ENCODE results near the gene BTRC.
"Not testable (repeated sequence)": the region's sequence is repeated elsewhere in the genome, so short reads cannot be mapped to it uniquely, and the experiment has no call there.

Gene BTRC

GRCh38 chr10:101388676-101389276 lies 34.8 kb downstream of the BTRC start:
- DNase-seq, result no peak

GRCh38 chr10:101389532-101389931 lies 35.6 kb downstream of the BTRC start:
- not testable (repeated sequence) for DNase-seq

GRCh38 chr10:101389986-101390531 lies 36.1 kb downstream of the BTRC start:
- DNase-seq, result no peak

GRCh38 chr10:101393378-101393777 lies 39.4 kb downstream of the BTRC start:
- DNase-seq, result no peak

GRCh38 chr10:101394524-101395133 lies 40.7 kb downstream of the BTRC start:
- no peak for DNase-seq

GRCh38 chr10:101397140-101397539 lies 43.2 kb downstream of the BTRC start:
- DNase-seq, result peak; percentile 26

- no peak for DNase-seq
Observed at GRCh38 chr10:101400585-101400984, 46.6 kb downstream of the BTRC start.

GRCh38 chr10:101402711-101403110 lies 48.7 kb downstream of the BTRC start:
- no peak for DNase-seq

- DNase-seq, result no peak
Observed at GRCh38 chr10:101403161-101403560, 49.2 kb downstream of the BTRC start.

GRCh38 chr10:101405001-101405400 lies 51.0 kb downstream of the BTRC start:
- no peak for DNase-seq

- no peak for DNase-seq
Observed at GRCh38 chr10:101411598-101411997, 57.6 kb downstream of the BTRC start.

GRCh38 chr10:101414034-101414433 lies 60.1 kb downstream of the BTRC start:
- DNase-seq, result no peak

GRCh38 chr10:101415884-101416283 lies 61.9 kb downstream of the BTRC start:
- DNase-seq, result no peak

- not testable (repeated sequence) for DNase-seq
Observed at GRCh38 chr10:101421967-101422366, 68.0 kb downstream of the BTRC start.

- DNase-seq, result no peak
Observed at GRCh38 chr10:101425535-101425934, 71.6 kb downstream of the BTRC start.

- DNase-seq, result no peak
Observed at GRCh38 chr10:101428036-101428435, 74.1 kb downstream of the BTRC start.

- DNase-seq, result no peak
Observed at GRCh38 chr10:101429423-101429822, 75.5 kb downstream of the BTRC start.

GRCh38 chr10:101436302-101436701 lies 82.3 kb downstream of the BTRC start:
- DNase-seq, result no peak

GRCh38 chr10:101438881-101439391 lies 85.0 kb downstream of the BTRC start:
- DNase-seq, result no peak

- peak; percentile 28 for DNase-seq
Observed at GRCh38 chr10:101441541-101442455, 87.8 kb downstream of the BTRC start.

- no peak for DNase-seq
Observed at GRCh38 chr10:101442456-101442800, 88.5 kb downstream of the BTRC start.

- DNase-seq, result no peak
Observed at GRCh38 chr10:101444058-101444898, 90.3 kb downstream of the BTRC start.

GRCh38 chr10:101446071-101446470 lies 92.1 kb downstream of the BTRC start:
- DNase-seq, result no peak

Measured in stimulated activated CD4-positive, alpha-beta T cell treated with anti-CD3 and anti-CD28 coated beads, Interleukin-4, amount 100 ng/mL, for 24 hours (primary cell).